SU-DHL-6 (cell line): Measurements from ENCODE around the gene OR5AU1.

Experiments used
- H2AFZ ChIP-seq: fragments of 200-600 bp; sonication (generic); 2 replicates; pipeline ENCODE4 v1.6.1; 2014; ENCODE audit warnings: low read depth, mild to moderate bottlenecking, moderate library complexity, mixed read lengths, antibody characterized with exemption, low read length; ENCODE audit not compliant: severe bottlenecking
- H3F3A ChIP-seq: fragments of 200-600 bp; shearing (Covaris generic); 2 replicates; pipeline ENCODE4 v1.6.0; 2016; ENCODE audit warnings: antibody characterized with exemption, mild to moderate bottlenecking; ENCODE audit not compliant: insufficient read depth
- H3K27ac ChIP-seq: fragments of 200-600 bp; sonication (generic); 2 replicates; pipeline ENCODE4 v1.5.1; 2016; ENCODE audit warnings: low read depth, mild to moderate bottlenecking, low read length, moderate library complexity, mixed read lengths
- H3K27me3 ChIP-seq: fragments of 200-600 bp; sonication (generic), shearing (Covaris generic); 2 replicates; pipeline ENCODE4 v1.6.0; 2014; ENCODE audit warnings: mild to moderate bottlenecking, low read length
- H3K36me3 ChIP-seq: fragments of 200-600 bp; sonication (generic); 2 replicates; pipeline ENCODE4 v1.6.1; 2014; ENCODE audit warnings: mild to moderate bottlenecking, low read length, mixed read lengths
- H3K4me2 ChIP-seq: fragments of 300-600, 200-600 bp; shearing (Covaris generic), sonication (generic); 2 replicates; pipeline ENCODE4 v1.6.0; 2014; ENCODE audit warnings: low read length, low read depth, mild to moderate bottlenecking; ENCODE audit not compliant: poor library complexity, severe bottlenecking
- H3K4me3 ChIP-seq: fragments of 200-600 bp; sonication (generic); 2 replicates; pipeline ENCODE4 v1.5.1; 2014; ENCODE audit warnings: antibody characterized with exemption, low read length, mild to moderate bottlenecking, mixed read lengths; ENCODE audit not compliant: insufficient read depth, poor library complexity, severe bottlenecking
- H3K79me2 ChIP-seq: fragments of 200-600 bp; sonication (generic); 2 replicates; pipeline ENCODE4 v1.6.1; 2014; ENCODE audit warnings: mild to moderate bottlenecking, low read length, moderate library complexity; ENCODE audit not compliant: insufficient read depth
- H3K9ac ChIP-seq: fragments of 200-600 bp; sonication (generic); 2 replicates; pipeline ENCODE4 v1.7.0; 2014; ENCODE audit warnings: mild to moderate bottlenecking, low read length
- H3K9me2 ChIP-seq: fragments of 200-600 bp; sonication (generic); replicated peaks from 2 replicates; pipeline ENCODE4 v1.6.1; 2014; ENCODE audit warnings: low read length; ENCODE audit not compliant: insufficient read depth
- H3K9me3 ChIP-seq: fragments of 200-600 bp; sonication (generic); 2 replicates; pipeline ENCODE4 v1.6.1; 2014; ENCODE audit warnings: low read length, mixed read lengths; ENCODE audit not compliant: insufficient read depth
- H4K20me1 ChIP-seq: fragments of 200-600 bp; sonication (generic); 2 replicates; pipeline ENCODE4 v1.6.1; 2014; ENCODE audit warnings: low read depth, mild to moderate bottlenecking, antibody characterized with exemption, low read length, moderate library complexity, mixed read lengths
- CTCF ChIP-seq: fragments of 200-600 bp; sonication (generic); IDR thresholded peaks from one replicate; pipeline ENCODE4 v1.5.1; 2017; ENCODE audit warnings: antibody characterized with exemption, mild to moderate bottlenecking, low read length, moderate library complexity; ENCODE audit not compliant: insufficient read depth, poor library complexity, severe bottlenecking
- EZH2phosphoT487 ChIP-seq: fragments of 200-600 bp; sonication (generic), shearing (Covaris generic); conservative IDR thresholded peaks from 2 replicates; pipeline ENCODE4 v1.6.1; 2018; ENCODE audit warnings: mild to moderate bottlenecking, antibody characterized with exemption, low read length, moderate library complexity, mixed read lengths

Gene OR5AU1

GRCh38 chr14:21106498-21107282, 49.2 kb downstream of the OR5AU1 start:
- H3K27ac ChIP-seq, result no peak overlapping the region
- no peaks in the 10 kb centered on the region for H3K36me3 ChIP-seq
- H3K79me2 ChIP-seq, result no peaks in the 10 kb centered on the region
- H3K9ac ChIP-seq, result no peak overlapping the region
- no peaks in the 10 kb centered on the region for H3K9me2 ChIP-seq
- TF ChIP-seq CTCF, result peak; percentile 64
- TF ChIP-seq EZH2phosphoT487, result no peak
- no peaks in the 10 kb centered on the region; the same call in 1 of the 2 replicates for H3F3A ChIP-seq
- no peaks in the 10 kb centered on the region for H3K27me3 ChIP-seq
- H2AFZ ChIP-seq, result peak overlapping the region; percentile 84
- H3K4me2 ChIP-seq, result peak overlapping the region; percentile 26
- no peaks in the 10 kb centered on the region for H3K9me3 ChIP-seq
- no peaks in the 10 kb centered on the region for H4K20me1 ChIP-seq
- H3K4me3 ChIP-seq, result no peak overlapping the region

- no peaks in the 10 kb centered on the region for H3K9me2 ChIP-seq
- no peaks in the 10 kb centered on the region for H4K20me1 ChIP-seq
- H3K4me2 ChIP-seq, result no peak overlapping the region
- H3K4me3 ChIP-seq, result no peak overlapping the region
- no peaks in the 10 kb centered on the region for H3K36me3 ChIP-seq
- H3F3A ChIP-seq, result no peaks in the 10 kb centered on the region; the same call in 1 of the 2 replicates
- no peaks in the 10 kb centered on the region for H3K9me3 ChIP-seq
- H3K9ac ChIP-seq, result no peak overlapping the region
- no peaks in the 10 kb centered on the region for H3K79me2 ChIP-seq
- peak overlapping the region; percentile 84 for H2AFZ ChIP-seq
- H3K27ac ChIP-seq, result no peak overlapping the region
- TF ChIP-seq CTCF (no peak), EZH2phosphoT487 (no peak)
- no peaks in the 10 kb centered on the region for H3K27me3 ChIP-seq
Observed at GRCh38 chr14:21106176-21106497, 49.7 kb downstream of the OR5AU1 start.

- Histone ChIP-seq H4K20me1 (no peaks in the 10 kb centered on the region), H3K79me2 (no peaks in the 10 kb centered on the region), H3F3A (no peaks in the 10 kb centered on the region; the same call in 1 of the 2 replicates), H3K27ac (no peak overlapping the region), H3K9ac (peak overlapping the region; percentile 96), H3K9me2 (no peaks in the 10 kb centered on the region), H3K4me3 (no peak overlapping the region), H3K4me2 (peak overlapping the region; percentile 64), H3K27me3 (no peaks in the 10 kb centered on the region), H3K36me3 (no peaks in the 10 kb centered on the region), H2AFZ (no peak overlapping the region), H3K9me3 (no peaks in the 10 kb centered on the region)
- TF ChIP-seq EZH2phosphoT487 (no peak), CTCF (no peak)
Observed at GRCh38 chr14:21105095-21105494, 50.8 kb downstream of the OR5AU1 start.
